COLO668 (cell line): Measurements from ENCODE around the gene NUP133.

Source experiments
- DNase-seq: peaks from one replicate; lab custom pipeline; 2025; ENCODE audit not compliant: unreplicated experiment; lab: John Stamatoyannopoulos, UW

Gene NUP133

GRCh38 chr1:229452956-229453801 is 55.0 kb downstream of the NUP133 start:
- DNase-seq: no peak

GRCh38 chr1:229448845-229449244 is 59.3 kb downstream of the NUP133 start:
- no peak for DNase-seq

GRCh38 chr1:229448354-229448753 is 59.8 kb downstream of the NUP133 start:
- DNase-seq: no peak

- no peak for DNase-seq
These were observed 60.3 kb downstream of the NUP133 start for GRCh38 chr1:229447809-229448252.

GRCh38 chr1:229445828-229446227 is 62.3 kb downstream of the NUP133 start:
- no peak for DNase-seq

- no peak for DNase-seq
These were observed 67.1 kb downstream of the NUP133 start for GRCh38 chr1:229440851-229441537.

GRCh38 chr1:229438021-229438420 is 70.1 kb downstream of the NUP133 start:
- DNase-seq: no peak

- DNase-seq: no peak
These were observed 70.7 kb downstream of the NUP133 start for GRCh38 chr1:229437443-229437842.

- DNase-seq: no peak
These were observed 71.9 kb downstream of the NUP133 start for GRCh38 chr1:229436201-229436600.

- DNase-seq: no peak
These were observed 73.5 kb downstream of the NUP133 start for GRCh38 chr1:229434641-229435051.

GRCh38 chr1:229434005-229434640 is 74.0 kb downstream of the NUP133 start, which contains the start of gene ACTA1:
Gene ACTA1 (minus strand): TSS chr1:229434094. CDS start chr1:229433115, 979 bp downstream.
- DNase-seq: no peak

GRCh38 chr1:229433364-229434004 is 74.7 kb downstream of the NUP133 start:
- DNase-seq: no peak

GRCh38 chr1:229432905-229433304 is 75.2 kb downstream of the NUP133 start:
- no peak for DNase-seq

GRCh38 chr1:229432116-229432461 is 76.1 kb downstream of the NUP133 start:
- DNase-seq: no peak

GRCh38 chr1:229431284-229432115 is 76.6 kb downstream of the NUP133 start:
- no peak for DNase-seq

GRCh38 chr1:229430761-229431283 is 77.3 kb downstream of the NUP133 start:
- no peak for DNase-seq

- no peak for DNase-seq
These were observed 79.9 kb downstream of the NUP133 start for GRCh38 chr1:229428256-229428655.

- DNase-seq: no peak
These were observed 80.6 kb downstream of the NUP133 start for GRCh38 chr1:229427572-229427971.

- DNase-seq: no peak
These were observed 82.5 kb downstream of the NUP133 start for GRCh38 chr1:229425564-229426159.

- peak; percentile 49 for DNase-seq
These were observed 87.4 kb downstream of the NUP133 start for GRCh38 chr1:229420765-229421164.
